HUDEP-2 (cell line): ENCODE data around the gene DDX31.
A peak's percentile ranks its signal among the peaks of the same experiment; 100 is the strongest.
"Not testable (repeated sequence)": the region's sequence is repeated elsewhere in the genome, so short reads cannot be mapped to it uniquely, and the experiment has no call there.

Experiments
- DNase-seq, 76 experiments: peaks; one replicate each; lab custom pipeline; 2025; ENCODE audit not compliant: unreplicated experiment in 76 of 76; lab: John Stamatoyannopoulos, UW

The DDX31 gene

GRCh38 chr9:132583584-132584304, 86.0 kb downstream of the DDX31 start:
- no peak for DNase-seq

GRCh38 chr9:132582786-132583583, 86.8 kb downstream of the DDX31 start:
- no peak for DNase-seq

GRCh38 chr9:132582276-132582785, 87.5 kb downstream of the DDX31 start, which contains the start of gene BARHL1:
TSS of gene BARHL1 (plus strand) at chr9:132582606. CDS start at chr9:132582798, 192 bp downstream.
- DNase-seq: no peak

- DNase-seq: no peak
Measured at GRCh38 chr9:132579427-132579798, 90.4 kb downstream of the DDX31 start.

- no peak for DNase-seq
Measured at GRCh38 chr9:132578367-132578932, 91.3 kb downstream of the DDX31 start.

GRCh38 chr9:132577119-132577518, 92.7 kb downstream of the DDX31 start:
- DNase-seq: no peak

GRCh38 chr9:132575811-132576210, 94.0 kb downstream of the DDX31 start:
- no peak for DNase-seq

- DNase-seq: peak in 59 of 76 experiments; percentile 2 to 67 (median 45)
Measured at GRCh38 chr9:132575005-132575609, 94.7 kb downstream of the DDX31 start.

- DNase-seq: peak in 10 of 76 experiments; percentile 2 to 18 (median 4)
Measured at GRCh38 chr9:132572921-132573320, 96.9 kb downstream of the DDX31 start.

GRCh38 chr9:132571806-132572600, 97.8 kb downstream of the DDX31 start:
- no peak for DNase-seq

- not testable (repeated sequence) for DNase-seq
Measured at GRCh38 chr9:132568787-132569186, 101.0 kb downstream of the DDX31 start.

GRCh38 chr9:132564526-132564925, 105.3 kb downstream of the DDX31 start:
- no peak for DNase-seq

- no peak for DNase-seq
Measured at GRCh38 chr9:132562306-132562573, 107.5 kb downstream of the DDX31 start.

- no peak for DNase-seq
Measured at GRCh38 chr9:132560616-132561202, 109.1 kb downstream of the DDX31 start.

- no peak for DNase-seq
Measured at GRCh38 chr9:132559711-132560110, 110.1 kb downstream of the DDX31 start.

- DNase-seq: no peak
Measured at GRCh38 chr9:132557159-132557558, 112.6 kb downstream of the DDX31 start.

- DNase-seq: no peak
Measured at GRCh38 chr9:132556714-132557113, 113.1 kb downstream of the DDX31 start.

GRCh38 chr9:132556235-132556634, 113.5 kb downstream of the DDX31 start:
- no peak for DNase-seq

GRCh38 chr9:132555528-132555927, 114.3 kb downstream of the DDX31 start:
- DNase-seq: no peak

GRCh38 chr9:132554755-132555154, 115.0 kb downstream of the DDX31 start:
- DNase-seq: no peak
